ENCODE results near the gene PSMD12. TPM values are rescaled to one million over a fixed set of nuclear protein-coding genes. Genes with fewer than 3 reads are reported as not detected.
A peak's percentile ranks its signal among the peaks of the same experiment; 100 is the strongest.

PSMD12 gene
- total RNA-seq, 1 experiment from 2014 or later = 90.5 TPM

DNA sequence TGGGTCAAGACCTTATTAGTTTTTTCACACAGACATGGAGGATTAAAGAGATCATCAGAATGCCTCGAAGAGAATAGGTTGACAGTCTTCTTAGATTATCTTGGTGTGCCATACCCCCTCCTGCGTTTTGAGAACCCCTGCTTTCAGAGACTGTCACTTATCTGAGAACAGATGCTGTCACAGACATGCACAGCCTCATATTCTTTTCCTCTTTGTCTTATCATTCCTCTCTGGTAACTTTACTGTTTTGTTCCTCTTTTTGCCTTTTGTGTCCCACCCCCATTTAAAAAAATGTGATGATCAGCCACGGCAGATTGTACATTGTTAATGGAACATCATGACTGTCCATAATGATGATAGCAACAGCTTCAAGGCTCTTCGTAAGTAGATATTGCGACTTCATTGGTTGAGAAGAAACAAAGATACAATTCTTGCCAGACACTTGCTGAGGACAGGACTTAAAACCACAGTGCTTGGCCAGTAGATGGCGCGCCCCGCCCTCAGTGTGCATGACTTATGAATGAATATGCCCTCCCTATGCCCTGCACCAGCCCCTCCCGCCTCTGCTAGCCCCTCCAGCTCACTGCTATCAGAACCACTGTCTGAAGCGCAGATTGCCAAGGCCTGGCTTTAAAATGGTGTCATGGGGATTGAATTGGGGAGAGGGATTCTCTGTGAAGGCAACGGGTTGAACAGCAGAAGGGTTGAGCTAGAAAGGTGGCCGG is 8.1 kb upstream of the PSMD12 start:
- no peak overlapping the region for H2AFZ ChIP-seq (ENCODE audit: low read length)
- no peak overlapping the region for H3K9ac ChIP-seq (ENCODE audit: extremely low read depth, insufficient read length, low read length)
- TF ChIP-seq, protein P1, sequence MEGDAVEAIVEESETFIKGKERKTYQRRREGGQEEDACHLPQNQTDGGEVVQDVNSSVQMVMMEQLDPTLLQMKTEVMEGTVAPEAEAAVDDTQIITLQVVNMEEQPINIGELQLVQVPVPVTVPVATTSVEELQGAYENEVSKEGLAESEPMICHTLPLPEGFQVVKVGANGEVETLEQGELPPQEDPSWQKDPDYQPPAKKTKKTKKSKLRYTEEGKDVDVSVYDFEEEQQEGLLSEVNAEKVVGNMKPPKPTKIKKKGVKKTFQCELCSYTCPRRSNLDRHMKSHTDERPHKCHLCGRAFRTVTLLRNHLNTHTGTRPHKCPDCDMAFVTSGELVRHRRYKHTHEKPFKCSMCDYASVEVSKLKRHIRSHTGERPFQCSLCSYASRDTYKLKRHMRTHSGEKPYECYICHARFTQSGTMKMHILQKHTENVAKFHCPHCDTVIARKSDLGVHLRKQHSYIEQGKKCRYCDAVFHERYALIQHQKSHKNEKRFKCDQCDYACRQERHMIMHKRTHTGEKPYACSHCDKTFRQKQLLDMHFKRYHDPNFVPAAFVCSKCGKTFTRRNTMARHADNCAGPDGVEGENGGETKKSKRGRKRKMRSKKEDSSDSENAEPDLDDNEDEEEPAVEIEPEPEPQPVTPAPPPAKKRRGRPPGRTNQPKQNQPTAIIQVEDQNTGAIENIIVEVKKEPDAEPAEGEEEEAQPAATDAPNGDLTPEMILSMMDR (conservative IDR thresholded peaks at IDR 0.05) = peak; percentile 94
- no peaks in the 10 kb centered on the region for H3K79me1 ChIP-seq (ENCODE audit: insufficient read depth, low read depth, low read length, poor library complexity, severe bottlenecking)
- no peak overlapping the region for H3K14ac ChIP-seq (ENCODE audit: insufficient read depth, low read length)
- no peak overlapping the region for H3K18ac ChIP-seq (ENCODE audit: insufficient read length, low read depth, low read length)
- peak; percentile 93 for DNase-seq
- H3K9me3 ChIP-seq (ENCODE audit: control insufficient read depth, low read depth, low read length) = no peaks in the 10 kb centered on the region
- no peak overlapping the region for H2AK5ac ChIP-seq (ENCODE audit: insufficient read length, low read length)
- no peak overlapping the region for H3K27ac ChIP-seq (ENCODE audit: insufficient read length, low read depth, low read length)
- Mint-ChIP-seq H3K27ac (peak overlapping the region in 1 of 3 experiments; percentile 65; a peak in 1 of 7 replicates), H3K4me1 (peaks cover 27 to 31% of the 10 kb centered on the region in 2 experiments), H3K9me3 (peaks cover 4 to 6% of the 10 kb centered on the region in 2 experiments), H3K36me3 (ENCODE audit: insufficient read depth in 1 of 3, low read depth in 3 of 3) (peaks cover 5 to 7% (median 6%) of the 10 kb centered on the region in 3 experiments), H3K27me3 (ENCODE audit: low read depth) (no peaks in the 10 kb centered on the region), H3K4me3 (peak overlapping the region; percentile 44 to 72; a peak in 3 of 5 replicates)
- no peak overlapping the region for H3K4me2 ChIP-seq (ENCODE audit: insufficient read depth, insufficient read length, low read length)
- no peak overlapping the region for H3T11ph ChIP-seq (ENCODE audit: low read length)
- no peak overlapping the region for H4K91ac ChIP-seq (ENCODE audit: insufficient read length, low read depth, low read length)
- H4K5ac ChIP-seq (ENCODE audit: insufficient read length, low read depth, low read length) = no peak overlapping the region
- no peak overlapping the region for H2BK120ac ChIP-seq (ENCODE audit: low read depth, low read length, poor library complexity, severe bottlenecking)
- H4K20me1 ChIP-seq (ENCODE audit: control insufficient read depth, insufficient read depth, insufficient read length) = no peaks in the 10 kb centered on the region
- H2BK15ac ChIP-seq (ENCODE audit: low read depth, low read length) = no peak overlapping the region
- H3K27me3 ChIP-seq (ENCODE audit: insufficient read depth, low read length) = no peaks in the 10 kb centered on the region
- peaks cover 3% of the 10 kb centered on the region; the same call in 1 of the 2 replicates for H3K79me2 ChIP-seq (ENCODE audit: insufficient read depth, low read length)
- no peak overlapping the region for H2BK12ac ChIP-seq (ENCODE audit: insufficient read length, low read depth, low read length)
- no peak overlapping the region for H3K56ac ChIP-seq (ENCODE audit: insufficient read length, low read depth, low read length)
- peaks cover 11% of the 10 kb centered on the region for H3K23me2 ChIP-seq (ENCODE audit: insufficient read length, low read depth, low read length, poor library complexity, severe bottlenecking)
- peaks cover 2% of the 10 kb centered on the region; the same call in 1 of the 2 replicates for H3K4me1 ChIP-seq (ENCODE audit: insufficient read depth, low read length)
- WGBS (ENCODE audit: extremely low coverage, insufficient read length, low lambda C conversion rate) = no CpG with 5 or more reads among the region's 12 CpGs
- H2BK5ac ChIP-seq (ENCODE audit: insufficient read length, low read length) = no peak overlapping the region
- no peak overlapping the region for H3K4ac ChIP-seq (ENCODE audit: low read depth, low read length)
- H4K8ac ChIP-seq (replicated peaks; ENCODE audit: insufficient read length, low read depth, low read length) = no peak overlapping the region
- no peak overlapping the region for H3K23ac ChIP-seq (ENCODE audit: insufficient read length, low read depth, low read length)
- H2BK20ac ChIP-seq (ENCODE audit: low read depth, low read length, poor library complexity, severe bottlenecking) = no peak overlapping the region

Measured in H9 (cell line).